HG03442 (cell line): Measurements from ENCODE around the gene PTGES3.
A peak's percentile ranks its signal among the peaks of the same experiment; 100 is the strongest.
"Not testable (repeated sequence)": the region's sequence is repeated elsewhere in the genome, so short reads cannot be mapped to it uniquely, and the experiment has no call there.

Experiments used
- ATAC-seq: cut with Tn5 transposase; IDR thresholded peaks from one replicate; pipeline ENCODE4 v1.9.1; 2021; ENCODE audit warnings: mild to moderate bottlenecking, moderate library complexity; ENCODE audit not compliant: unreplicated experiment

PTGES3 gene, protein sequence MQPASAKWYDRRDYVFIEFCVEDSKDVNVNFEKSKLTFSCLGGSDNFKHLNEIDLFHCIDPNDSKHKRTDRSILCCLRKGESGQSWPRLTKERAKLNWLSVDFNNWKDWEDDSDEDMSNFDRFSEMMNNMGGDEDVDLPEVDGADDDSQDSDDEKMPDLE

DNA sequence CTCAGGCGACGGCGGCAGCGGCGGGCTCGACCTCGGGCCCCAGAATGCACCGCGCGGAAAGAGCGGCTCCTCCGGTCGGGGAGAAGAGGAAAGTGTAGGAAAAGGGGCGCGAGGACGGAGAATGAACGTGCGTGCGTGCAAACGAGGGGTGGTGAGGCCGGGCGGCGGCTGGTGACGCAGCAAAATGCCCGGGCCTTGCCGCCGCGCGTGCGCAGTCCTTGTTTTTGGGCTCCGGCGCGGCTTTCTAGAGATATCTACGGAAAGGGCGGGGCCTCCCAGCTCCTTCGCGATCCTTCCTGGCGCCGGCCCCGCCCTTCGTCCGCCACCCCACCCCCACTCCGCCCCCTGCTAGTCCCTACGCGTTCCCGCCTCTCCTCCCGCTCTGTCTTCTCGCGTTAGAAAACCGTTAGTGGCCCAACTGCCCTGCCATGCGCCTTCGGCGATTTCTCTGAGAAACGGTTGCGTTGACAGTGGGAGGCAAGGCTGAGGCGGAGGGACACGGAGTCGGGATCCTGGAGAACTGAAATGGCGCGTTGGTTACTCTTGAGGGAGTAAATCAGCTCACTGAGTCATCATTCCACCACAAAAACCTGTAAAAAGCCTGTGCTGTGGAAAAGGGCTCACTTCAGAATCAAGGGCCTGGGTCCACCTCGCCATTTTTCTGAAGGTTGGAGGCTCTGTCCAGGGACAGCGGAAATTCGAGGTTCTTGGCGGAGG is at the start of gene PTGES3:
Gene PTGES3 (minus strand): TSS at position 156 of the 717 bp plus-strand sequence. CDS start 285 bp downstream, outside the sequence.
- peak; percentile 64 for ATAC-seq

DNA sequence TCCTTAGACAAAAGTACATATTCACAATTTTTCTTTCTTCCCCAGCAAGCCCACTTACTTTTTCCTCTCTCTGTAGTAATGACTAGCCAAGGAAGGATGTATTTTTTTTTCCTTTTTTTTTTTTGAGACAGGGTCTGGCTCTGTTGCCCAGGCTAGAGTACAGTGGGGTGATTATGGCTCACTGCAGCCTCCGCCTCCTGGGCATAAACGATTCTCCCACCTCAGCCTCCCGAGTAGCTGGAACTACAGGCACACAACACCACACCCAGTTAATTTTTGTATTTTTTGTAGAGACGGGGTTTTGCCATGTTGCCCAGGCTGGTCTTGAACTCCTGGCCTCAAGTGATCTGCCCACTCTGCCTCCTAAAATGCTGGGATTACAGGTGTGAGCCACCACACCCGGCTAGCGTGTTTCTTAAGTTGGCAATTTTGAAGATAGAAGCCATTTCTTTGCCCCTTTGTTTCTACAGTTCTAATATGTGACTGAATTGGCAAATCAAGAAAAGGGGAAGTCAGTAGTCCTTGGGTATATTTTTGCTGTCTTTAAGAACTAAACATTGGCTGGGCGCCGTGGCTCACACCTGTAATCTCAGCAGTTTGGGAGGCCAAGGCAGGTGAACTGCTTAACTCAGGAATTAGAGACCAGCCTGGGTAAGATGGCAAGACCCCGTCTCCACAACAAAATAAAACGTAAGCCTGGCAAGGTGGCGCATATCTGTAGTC is 40.2 kb upstream of the PTGES3 start:
- no peak for ATAC-seq

GRCh38 chr12:56726196-56726675 is 38.2 kb upstream of the PTGES3 start:
- ATAC-seq = not testable (repeated sequence)

- no peak for ATAC-seq
Measured at GRCh38 chr12:56725723-56726102, 37.6 kb upstream of the PTGES3 start.

- peak; percentile 94 for ATAC-seq
Measured at GRCh38 chr12:56724972-56725722, 37.1 kb upstream of the PTGES3 start, which contains the start of gene NACA. NACA (minus strand) TSS chr12:56725299; CDS start chr12:56724521, 778 bp downstream.

DNA sequence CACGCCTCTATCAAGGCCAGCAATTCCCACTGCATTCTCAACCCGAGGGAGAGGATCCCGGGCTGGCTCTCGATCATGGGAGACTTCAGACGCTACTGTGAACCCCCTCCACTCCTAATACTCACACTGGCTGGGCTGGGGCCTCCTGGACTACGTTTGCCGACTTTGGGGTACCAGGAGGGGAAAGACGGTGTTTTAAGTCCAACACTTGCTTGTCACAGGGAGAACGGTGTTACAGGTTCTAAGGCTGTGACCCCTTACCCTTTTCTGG is 36.6 kb upstream of the PTGES3 start:
- no peak for ATAC-seq

GRCh38 chr12:56723889-56724700 is 36.0 kb upstream of the PTGES3 start:
- ATAC-seq = no peak

DNA sequence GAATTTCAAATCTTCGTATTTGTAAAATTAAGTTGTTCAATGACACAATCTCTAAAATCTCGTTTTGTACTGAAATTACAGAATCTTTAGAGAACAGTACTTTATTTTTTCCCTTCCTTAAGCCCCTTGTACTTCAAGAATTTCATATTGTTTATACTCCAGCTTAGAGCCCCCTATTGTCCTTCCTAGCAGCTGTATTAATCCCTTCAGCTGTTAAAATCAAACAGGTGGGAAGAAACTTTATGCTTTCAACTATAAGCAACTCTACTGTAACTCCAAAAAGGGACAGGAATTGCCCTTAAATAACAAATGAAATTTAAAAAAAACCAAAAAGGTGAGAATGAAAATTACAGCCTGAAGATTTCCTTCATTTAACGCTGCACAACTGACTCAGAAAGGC is 35.3 kb upstream of the PTGES3 start:
- ATAC-seq = no peak

- ATAC-seq = no peak
Measured at GRCh38 chr12:56722832-56723231, 34.7 kb upstream of the PTGES3 start.

GRCh38 chr12:56721721-56722120 is 33.6 kb upstream of the PTGES3 start:
- no peak for ATAC-seq

DNA sequence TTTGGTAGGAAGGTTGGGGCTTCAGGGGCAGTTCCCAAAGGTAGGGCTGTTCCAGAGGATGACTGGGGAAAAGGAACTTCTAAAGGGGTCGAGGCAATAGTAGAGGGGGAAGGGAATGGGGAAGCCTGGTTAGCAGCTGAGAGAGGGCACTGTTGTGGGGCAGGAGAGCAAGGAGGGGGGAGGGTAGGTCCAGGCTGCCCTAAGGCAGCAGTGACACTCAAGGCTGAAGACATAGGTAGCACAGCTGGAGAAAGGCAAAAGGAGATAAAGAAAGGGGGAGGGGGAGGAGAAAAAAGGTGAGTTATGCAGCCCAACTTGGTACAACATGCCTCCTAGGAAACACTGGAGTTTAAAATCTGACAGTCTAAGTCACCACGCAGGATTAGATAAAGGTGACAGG is 33.1 kb upstream of the PTGES3 start:
- no peak for ATAC-seq

DNA sequence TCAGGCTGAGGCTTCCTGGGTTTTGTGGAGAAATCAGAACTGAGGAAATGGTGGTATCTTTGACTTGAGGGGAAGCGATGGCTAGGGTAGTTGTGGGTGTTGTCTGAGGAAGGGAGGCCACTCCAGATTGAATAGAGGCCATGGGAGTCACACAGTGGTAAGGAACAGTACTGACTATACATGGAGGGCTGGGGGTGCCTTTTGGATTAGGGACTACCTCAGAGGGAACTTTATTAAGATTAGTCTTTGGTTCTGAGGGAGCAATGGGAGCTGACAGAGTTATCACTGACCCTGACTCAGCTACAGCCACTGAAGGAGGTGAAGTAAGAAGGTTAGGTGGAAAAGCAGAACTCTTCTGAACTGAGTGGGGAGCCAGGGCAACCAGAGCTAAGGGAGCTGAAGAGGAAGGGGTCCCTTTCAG is 32.7 kb upstream of the PTGES3 start:
- ATAC-seq = no peak

DNA sequence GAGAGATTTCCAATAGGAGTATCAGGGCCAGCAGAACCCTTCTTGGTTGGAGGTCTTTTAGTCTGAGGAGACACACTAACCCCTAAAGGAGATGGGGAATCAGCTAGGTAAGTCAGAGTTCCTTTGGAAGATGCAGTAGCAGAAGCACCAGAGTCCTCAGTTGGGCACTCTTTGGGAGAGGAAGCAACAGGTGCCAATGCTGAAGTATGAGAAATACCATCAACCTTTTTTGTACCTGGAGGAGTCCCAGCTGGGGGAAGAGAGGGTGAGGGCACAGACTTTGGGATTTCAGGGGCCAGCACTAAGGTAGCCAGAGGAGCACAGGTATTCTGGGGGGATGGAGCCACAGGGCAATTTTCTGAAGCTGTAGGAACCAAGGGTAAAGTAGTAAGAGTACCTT is 31.0 kb upstream of the PTGES3 start:
- ATAC-seq = no peak

DNA sequence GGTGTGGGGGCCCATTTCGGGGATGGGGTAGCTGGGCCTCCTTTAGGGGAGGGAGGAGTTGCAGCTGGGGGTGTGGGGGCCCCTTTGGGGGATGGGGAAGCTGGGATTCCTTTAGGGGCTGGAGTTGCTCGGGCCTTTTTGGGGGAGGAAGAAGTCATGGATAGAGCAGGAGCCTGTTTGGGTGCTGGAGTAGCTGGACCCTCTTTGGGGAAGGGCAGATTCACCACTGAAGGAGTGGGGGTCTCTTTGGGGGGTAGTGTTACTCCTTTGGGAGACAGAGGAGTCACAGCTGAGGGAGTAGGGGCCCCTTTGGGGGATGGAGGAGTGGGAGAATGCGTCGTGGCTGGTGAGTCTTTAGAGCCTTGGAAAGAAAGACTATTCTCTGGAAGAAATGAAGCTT is 30.6 kb upstream of the PTGES3 start:
- ATAC-seq = no peak

DNA sequence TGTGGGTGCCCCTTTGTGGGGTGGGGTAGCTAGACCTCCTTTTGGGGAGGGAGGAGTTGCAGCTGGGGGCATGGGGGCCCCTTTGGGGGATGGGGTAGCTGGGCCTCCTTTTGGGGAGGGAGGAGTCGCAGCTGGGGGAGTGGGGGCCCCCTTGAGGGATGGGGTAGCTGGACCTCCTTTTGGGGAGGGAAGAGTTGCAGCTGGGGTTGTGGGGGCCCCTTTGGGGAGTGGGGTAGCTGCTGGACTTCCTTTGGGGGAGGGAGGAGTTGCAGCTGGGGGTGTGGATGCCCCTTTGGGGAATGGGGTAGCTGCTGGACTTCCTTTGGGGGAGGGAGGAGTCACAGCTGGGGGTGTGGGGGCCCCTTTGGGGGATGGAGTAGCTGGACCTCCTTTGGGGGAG is 30.1 kb upstream of the PTGES3 start:
- ATAC-seq = no peak

GRCh38 chr12:56716933-56717880 is 29.1 kb upstream of the PTGES3 start:
- no peak for ATAC-seq

GRCh38 chr12:56716458-56716857 is 28.4 kb upstream of the PTGES3 start:
- ATAC-seq = no peak

- ATAC-seq = no peak
Measured at GRCh38 chr12:56715798-56716197, 27.7 kb upstream of the PTGES3 start.

DNA sequence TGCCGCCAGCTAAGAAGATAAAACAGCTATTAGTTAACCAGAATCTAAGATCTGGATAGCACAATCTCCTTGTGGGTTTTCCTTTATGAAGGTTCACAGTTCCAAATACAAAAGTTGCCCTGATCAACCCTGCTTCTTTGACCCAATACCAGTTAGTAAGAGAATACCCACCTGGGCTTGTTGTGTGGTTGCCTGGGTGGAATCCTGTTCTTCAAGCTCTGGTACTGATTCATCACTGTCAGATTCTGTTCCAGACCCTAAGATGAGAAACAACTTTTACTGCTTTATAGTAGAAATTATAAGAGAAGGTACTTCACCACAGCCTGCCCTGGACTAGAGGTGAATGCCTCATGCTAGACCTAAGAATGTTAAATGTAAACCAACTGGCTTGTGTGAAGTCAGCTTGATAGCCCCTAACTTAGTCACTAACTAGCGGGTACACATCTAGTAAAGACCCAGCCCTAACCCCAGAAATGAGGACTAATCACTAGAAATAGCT is 26.4 kb upstream of the PTGES3 start:
- no peak for ATAC-seq
